ENCODE measurements around the gene XRCC3.
A peak's percentile ranks its signal among the peaks of the same experiment; 100 is the strongest.

Gene XRCC3

DNA sequence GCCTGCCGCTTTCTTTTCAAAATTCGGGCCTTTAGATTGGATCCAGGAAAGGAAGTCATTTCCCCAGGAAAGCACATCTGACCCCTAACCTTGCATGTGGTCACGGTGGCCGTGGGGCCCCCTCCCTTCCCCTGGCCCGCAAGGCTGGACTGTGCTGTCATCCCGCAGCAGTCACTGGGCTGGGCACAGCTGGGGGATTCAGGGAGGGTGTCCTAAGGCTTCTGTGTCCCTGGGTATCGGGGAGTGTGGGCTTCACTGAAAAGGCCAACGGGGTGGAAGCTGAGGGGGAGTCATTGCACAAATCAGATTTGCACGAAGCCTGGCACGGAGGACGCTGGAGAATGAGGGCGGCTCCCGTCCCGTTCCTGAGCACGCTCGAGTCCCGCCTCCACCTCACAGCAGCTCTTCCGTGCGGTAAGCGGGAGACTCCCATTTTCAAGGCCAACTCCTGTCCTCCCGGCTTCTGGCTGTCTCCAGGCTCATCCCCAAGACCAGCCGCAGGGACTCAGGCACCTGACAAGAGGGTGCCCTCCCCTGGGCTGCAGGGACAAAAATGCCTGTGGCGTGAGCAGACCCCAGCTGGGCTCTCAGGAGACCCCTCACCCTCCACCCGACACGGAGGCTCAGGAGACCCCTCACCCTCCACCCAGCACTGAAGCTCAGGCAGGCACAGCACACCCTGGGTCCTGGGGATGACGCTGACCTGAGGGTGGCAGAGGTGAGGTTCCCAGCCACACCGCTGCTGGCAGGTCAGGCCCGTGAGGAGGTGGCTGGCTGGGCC lies 9.6 kb downstream of the XRCC3 start:
- FAIRE-seq: no peak

DNA sequence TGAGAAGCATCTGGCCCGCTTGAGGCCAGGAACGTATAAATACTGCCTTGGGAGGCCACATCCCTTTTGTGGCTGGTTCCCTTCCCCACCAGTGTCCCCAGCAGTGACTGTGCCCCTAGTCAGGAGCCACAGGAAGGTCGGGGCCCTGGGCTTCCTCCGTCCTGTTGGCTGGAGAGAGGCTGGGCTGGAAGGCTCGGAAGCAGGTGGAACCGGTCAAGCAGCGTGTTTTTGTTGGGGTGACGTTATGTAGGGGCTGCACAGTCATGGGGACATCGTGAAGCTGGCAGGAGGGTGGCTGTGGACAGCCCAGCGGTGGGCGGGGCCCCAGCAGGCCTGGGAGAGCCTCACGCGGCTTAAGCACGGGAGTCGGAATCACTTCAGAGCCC lies 10.1 kb downstream of the XRCC3 start:
- no peak for FAIRE-seq

DNA sequence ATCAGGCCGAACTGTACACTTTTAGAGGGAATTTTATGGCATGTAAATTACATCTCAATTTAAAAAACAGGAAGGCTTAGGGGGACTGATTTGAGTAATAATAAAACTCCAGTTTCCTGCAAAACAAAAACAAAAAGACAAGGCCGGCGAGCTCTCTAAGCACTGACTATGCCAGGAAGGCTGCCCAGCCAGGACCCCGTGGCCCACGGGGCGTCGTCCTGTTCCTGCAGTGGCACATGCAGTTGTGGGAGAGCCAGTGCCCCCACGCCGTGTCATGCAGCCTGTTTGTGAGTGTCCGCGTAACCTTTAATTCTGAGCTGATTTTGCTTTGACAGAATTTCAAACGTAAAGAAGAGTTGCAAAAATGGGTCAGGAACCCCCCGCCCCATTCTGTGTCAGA lies 10.5 kb downstream of the XRCC3 start:
- FAIRE-seq: no peak

DNA sequence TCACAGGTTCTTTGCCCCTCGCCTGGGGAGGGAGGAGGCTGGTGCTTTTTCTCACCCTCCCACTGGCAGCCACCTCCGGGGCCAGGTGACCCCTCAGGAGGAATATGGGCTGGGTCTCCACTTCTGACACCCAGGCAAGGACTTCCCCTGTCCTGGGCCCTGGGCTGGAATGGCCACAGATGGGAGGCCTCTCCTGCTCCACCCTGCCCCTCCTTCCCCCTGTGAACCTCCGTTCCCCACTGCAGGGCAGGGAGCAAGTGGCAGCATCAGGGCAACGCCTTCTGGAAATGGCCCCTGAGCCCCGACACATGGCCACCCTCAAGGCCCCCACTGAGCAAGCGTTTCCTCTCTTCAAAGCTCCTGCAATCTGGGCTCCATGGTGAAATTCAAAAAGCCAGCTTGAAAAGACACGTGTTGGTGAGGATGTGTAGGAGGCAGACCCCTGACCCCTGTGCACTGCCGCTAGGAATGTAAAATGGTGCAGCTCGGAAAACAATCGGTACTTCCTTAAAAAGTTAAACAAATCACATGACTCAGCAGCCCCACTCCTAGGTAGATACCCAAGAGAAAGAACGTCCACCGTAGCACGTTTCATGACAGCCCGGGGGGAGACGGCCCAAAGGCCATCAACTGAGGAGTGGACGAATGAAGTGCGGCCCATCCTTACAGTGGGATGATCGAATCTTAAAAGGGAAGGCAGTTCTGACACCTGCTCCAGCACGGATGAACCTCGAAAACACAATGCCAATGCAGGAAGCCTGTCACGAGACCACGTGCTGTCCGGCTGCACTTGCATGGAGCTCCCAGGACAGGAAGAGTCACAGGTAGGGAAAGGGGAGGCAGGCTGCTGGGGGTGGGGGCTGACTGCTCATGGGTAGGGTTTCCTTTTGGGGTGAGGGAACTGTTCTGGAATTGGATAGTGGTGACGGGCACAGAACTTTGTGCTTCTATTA lies 11.5 kb downstream of the XRCC3 start:
- FAIRE-seq: no peak

DNA sequence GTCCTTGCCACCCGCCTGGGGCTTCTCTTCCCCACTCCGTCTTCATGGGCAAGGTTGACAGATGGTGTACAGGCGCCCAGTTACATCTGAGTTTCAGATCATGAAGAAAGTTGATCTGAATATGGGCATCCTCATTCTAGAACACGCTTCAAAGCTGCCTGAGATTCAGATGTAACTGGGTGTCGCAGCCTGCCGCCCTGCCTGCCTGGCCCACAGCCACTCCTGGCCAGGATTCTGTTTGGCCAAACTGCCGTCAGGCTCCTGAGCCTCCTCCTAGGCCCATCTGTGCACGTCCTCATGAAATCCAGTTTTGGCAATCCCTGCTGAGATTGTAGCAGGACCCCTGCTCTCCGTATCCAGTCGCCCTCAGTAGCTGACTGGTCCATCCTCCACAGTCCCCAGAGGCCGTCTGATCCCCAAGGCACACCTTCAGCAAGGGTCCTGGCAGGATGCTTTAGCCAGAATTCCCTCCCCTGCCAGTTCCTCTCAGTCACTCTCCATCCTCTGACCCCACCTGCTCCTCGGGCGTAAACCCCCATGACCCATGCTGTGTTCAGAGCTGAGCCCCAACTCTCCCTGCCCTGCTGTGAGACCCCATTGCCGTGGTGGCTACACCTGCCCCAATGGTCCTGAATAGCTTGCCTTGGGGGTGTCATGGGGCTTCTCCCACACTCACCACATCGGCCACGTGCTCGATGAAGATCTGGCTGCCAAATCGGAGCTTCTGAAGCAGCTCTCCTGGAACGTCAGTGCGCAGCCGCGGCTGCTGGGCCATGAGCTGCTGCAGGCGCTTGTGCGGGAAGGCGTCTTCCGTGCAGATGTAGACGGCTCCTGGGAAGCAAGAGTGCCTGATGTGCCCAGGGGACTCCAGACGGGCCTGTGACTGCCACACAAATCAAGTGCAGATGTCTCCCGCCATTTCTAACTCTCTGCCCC lies 12.5 kb downstream of the XRCC3 start:
- FAIRE-seq: no peak

DNA sequence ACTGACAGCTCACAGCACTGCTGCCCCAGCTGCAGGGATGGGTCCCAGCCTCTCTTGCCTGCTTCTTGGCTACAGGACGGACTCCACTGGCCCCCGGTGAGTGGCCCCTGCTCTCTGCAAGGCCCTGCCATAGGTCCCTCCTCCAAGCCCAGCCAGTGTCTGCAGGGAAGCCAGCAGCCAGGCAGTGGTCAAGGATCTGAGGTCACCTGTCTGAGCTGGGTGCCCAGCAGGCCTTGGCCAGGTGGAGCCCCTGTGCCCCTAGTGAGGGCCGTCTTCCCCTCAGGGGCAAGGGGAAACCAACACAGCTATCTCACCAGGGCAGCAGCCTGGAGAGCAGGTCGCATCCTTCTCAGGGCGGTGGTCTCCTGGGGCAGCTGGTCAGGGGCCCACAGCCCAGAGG lies 13.2 kb downstream of the XRCC3 start:
- no peak for FAIRE-seq

DNA sequence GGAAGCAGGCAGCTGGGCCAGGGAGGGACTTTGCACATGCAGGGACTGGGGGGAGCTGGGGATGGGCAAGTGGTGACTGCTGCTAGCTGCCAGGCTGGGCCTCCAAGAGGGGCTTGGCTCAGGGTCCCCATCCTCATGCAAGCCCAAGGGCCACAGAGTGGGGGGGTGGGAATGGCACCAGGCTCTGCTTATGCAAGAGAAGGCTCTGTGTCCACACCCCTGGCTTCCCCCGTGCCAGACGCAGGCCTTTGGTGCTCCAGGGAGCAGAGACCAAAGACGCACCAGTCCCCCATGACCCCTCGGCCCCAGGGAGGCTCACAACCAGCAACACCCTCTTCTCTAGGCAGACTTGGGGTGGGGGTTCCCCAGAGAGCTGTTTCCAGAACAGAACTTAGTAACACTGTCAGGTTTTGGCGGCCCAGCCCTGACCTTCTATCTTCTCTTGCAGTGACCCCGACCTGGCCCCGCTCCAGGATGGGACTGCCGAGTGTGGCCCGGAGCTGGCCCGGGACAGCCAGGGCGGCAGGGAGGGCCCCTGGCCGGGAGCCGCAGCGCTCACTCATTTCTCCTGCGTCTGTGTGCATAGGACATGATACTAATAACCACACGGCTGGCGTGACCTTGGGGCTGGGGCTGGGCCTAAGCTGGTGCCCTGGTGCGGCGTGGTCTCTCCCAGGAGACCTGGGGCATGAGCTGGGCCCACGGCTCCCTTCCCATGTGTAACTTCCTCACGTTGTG lies 14.3 kb downstream of the XRCC3 start:
- no peak for FAIRE-seq

DNA sequence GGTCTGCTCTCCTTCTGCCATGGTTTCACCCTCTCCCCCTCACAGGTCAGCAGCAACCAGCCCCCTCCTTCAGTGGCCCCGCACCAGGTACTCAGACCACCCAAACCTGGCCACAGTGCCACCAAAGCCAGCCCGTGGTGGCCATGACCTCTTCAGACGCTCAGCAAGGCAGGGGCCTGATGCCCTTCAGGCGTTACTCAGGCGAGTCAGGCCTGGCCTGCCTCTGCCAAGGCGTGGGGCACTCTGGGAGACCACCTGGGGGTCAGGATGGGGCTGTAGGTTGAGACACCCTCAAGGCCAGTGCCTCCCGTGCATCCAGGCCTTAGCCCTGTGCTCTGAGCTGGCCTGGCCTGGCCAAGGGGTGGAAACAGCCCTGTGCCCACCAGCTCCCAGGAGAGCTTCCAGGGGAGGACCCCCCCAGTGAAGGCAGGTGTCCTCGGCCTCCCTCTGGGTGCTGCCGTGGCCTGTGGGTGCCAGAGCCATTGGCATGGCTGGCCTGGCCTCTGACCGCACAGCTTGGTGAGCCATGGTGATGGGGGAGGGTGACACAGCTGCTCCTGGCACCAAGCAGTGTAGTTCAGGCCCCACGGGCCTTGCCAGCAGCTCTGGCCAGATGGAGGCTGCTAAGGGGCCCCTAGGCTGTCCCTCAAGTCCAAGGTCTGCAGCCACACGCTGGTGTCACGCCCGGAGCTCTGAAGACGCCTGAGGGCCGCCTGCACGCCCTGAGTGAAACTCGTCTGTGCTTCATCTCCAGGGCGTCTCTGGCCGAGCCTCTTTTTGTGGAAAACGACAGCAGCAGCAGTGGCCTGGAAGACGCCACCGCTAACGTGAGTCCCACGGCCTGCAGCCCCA lies 15.1 kb downstream of the XRCC3 start:
- no peak for FAIRE-seq

DNA sequence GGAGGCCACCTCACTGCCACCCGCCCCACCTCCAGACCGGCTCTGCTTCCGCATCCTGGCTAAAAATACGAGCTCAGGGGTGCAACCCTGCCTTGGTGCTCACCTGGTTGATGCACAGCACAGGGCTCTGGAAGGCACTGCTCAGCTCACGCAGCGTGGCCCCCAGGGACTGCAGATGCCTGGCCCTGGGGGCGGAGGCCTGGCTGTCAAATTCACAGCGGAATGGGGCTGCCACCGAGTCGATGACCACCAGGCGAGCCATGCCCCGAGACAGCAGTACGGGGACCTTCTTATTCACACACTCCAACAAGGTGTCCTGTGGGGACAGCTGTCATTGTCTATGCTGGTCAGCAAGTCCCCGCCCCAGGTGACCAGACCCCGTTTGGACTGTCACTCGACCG lies 16.0 kb downstream of the XRCC3 start:
- no peak for FAIRE-seq

DNA sequence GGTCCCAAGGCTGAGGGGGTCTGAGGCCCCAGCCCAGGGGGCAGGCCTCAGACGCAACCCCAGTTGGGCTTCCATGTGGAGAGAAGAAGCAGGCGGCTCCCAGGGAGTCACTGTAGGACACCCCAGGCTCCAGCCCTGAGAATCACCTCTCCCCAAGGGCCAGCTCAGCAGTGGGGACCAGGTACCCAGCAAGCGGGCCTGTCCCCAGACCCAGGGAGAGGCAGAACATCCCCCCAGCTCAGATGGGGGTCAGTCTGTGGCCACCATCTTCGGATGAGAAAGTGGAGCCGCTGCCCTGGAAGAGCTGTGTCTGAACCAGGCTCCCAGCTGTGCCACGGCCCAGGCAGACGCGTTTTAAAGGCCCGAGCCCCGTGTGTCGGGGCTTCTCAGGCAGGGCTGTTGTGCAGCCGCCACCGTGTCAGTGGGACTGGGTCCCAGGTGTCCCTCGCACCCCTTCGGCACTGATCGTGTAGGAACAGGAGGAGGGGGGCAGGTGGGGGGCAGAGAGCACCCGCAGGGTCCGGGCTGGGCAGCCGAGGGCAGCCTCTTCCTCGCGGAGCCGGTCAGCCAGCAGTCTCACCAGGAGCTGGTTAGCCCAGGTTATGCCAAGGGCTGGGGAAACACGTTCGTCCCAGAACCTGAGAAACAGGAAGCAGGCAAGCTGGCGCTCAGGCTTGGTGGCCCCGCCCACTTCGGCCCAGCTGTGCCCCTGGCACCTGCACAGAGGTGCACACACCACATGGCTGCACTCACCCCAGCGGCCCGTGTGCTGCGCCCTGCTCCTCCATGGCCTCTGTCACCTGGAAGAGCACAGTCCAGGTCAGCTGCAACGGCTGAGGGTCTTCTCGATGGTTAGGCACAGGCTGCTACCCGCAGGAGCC lies 16.6 kb downstream of the XRCC3 start:
- FAIRE-seq: no peak

DNA sequence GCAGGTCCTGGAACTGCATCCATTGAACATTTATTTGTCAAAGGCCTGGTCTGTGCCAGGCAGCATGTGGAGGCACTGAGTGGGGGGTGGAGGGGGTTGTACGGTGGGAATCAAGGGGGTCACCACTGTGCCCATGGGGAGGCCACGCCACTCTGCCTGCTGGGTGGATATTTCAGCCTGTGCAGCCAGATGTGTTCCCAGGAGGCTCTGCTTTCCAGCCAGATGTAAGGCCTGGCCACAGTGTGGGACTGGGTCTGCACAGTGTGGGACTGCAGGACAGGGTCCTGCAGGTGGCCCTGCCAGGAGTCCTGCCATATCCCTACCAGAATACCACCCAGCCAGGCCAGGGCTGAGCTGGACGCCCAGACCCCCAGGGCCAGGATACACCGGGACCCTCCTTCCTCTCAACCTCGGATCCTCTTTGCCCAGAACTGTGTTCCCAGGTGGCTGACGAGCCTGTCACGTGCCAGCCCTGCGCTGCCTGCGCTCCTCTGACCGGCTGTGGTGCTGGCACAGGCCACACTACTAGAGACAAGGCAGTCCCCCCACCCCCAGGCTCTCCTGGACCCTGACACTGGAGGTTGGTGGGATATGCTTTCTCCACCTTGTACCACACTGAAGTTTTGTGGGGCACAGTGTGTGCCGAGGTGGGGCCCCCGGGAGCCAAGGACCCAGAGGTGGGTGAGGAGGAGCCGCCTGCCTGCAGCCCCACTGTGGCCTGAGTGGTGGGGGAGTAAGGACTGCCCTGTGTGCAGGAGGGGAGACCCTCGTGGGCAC lies 17.5 kb downstream of the XRCC3 start:
- FAIRE-seq: no peak

DNA sequence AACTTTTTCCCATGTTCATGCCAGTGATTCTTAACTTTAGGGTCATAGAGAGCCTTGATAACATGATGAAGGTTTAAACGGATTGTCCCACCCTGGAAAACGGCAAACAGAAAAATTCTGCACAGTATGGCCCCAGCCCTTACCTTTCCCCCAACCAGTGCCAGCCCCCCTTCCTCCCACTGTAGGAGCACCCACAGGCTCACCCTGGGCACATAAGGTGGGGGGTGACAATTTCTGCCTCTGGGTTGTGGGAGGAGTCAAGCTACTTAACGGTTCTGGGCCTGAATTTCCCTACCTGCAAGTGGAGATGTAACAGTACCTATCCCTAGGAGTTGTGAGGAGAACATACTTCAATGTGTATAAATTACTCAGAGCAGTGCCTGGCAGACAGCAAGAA lies 18.0 kb downstream of the XRCC3 start:
- FAIRE-seq: no peak

DNA sequence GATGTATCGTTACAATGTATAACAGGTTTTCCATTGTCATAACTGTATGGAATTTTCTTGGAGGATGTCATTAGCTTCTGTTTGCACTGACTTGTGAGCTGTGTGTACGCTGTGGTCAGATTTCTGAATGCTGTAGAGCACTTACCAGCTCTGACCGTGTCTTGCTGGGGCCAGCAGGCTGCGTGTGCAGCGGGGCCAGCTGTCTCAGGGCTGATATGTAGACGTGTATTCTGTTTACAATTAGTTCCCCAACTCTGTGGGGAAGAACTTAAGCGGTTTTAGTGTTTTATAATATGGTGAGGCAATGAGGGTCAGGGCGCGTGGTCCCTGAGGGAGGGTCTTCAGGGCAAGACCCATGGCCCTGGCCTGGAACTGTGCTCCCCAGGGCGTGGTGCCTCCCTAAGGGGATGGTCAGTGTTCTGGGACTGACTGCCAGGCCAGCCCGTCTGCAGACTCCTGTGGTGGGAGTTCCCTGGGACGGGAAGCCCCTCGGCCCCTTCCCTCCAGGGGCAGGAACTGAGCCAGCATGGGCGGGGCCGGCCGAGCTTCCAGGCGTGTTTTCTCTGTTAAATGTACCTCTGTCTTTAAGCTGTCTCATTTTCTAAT lies 18.7 kb downstream of the XRCC3 start:
- FAIRE-seq: peak; percentile 6

DNA sequence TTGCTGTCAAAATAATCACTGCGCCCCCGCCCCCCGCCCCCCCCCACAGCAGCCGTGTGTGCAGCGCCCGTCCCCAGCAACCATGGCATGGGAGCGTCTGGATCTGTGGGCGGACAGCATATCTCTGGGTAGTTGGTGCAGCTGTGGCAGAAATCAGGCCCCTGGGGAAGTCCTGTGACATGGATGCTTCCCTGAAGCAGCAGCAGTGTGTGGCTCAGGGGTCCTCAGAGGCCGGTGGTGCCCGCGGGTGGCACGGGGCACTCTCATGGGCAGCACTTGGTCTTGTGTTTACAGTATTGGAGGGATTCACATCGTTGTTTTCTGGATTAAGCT lies 19.2 kb downstream of the XRCC3 start:
- no peak for FAIRE-seq

DNA sequence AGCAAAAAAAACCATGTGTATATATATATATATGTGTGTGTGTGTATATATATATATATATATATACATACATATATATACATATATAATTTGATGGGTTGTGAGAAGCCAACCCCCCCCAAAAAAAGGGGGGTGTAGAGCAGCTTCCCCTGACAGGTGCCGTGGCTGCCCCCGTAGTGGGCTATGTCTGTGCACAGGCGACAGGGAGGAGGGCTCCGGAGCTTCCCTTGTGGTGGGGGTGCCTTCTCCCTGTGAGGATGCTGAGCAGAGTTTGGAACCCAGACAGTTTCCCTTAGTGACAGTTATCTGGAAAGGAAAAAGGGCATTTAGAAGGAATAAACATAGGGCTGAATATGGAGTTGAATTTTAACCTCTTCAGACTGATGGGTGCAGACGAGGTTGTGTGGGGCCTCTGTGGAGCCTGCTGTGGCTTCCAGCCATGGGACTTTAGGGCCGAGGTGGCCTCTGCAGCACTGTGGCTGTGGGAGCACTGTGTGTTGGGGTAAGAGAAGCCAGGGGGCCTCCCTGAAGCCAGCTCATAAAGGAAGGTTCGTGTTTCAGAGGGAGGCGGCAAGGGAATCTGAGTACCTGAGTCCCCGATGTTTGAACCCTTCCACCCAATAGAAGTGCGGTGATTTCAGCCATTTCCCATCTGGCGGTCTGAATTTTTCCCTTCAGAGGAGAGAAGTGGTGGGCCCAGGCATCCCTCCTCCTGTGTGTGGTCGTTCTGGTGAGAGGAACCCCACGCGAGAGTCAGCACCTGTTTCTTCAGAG lies 19.8 kb downstream of the XRCC3 start:
- FAIRE-seq: no peak

DNA sequence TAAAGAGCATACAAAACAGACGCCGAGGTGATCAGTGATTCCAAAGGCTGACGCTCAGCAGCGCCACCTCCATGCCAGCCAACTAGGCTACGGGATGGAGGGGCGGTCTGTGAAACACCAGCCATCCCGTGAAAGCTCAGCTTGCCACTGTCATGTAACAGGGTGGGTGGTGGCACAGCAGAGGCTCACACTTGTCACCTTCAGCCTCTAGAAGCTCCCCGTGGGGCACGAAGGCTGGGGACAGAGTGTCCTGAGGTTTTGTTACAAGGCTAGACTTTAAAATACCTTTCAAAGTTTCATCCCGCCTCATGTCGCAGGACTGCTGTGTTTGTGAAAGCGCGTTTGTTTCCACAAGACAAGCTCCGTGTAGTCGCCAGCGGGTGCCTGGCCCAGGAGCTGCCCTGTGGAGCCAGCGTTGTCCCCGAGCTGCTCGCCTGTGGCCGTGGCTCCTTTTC lies 20.7 kb downstream of the XRCC3 start:
- FAIRE-seq: no peak

DNA sequence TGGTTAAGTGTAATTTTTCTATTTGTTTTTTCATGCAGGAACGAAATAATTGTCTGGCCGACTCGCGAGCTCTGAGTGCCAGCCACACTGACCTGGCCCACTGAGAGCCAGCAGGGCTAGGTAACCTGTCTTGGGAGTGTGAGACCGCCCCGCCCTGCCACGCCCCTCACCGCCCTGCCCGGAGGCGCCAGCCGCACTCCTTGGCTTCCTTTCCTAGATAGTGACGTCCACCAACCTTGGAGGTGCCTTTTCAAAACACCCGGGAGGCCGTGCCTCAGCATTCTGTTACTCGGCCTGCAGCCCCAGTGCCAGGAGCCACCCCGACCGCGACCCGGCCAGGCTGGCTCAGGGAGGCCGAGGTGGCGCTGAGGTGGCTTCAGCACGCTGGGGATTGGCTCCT lies 21.7 kb downstream of the XRCC3 start:
- FAIRE-seq: no peak

DNA sequence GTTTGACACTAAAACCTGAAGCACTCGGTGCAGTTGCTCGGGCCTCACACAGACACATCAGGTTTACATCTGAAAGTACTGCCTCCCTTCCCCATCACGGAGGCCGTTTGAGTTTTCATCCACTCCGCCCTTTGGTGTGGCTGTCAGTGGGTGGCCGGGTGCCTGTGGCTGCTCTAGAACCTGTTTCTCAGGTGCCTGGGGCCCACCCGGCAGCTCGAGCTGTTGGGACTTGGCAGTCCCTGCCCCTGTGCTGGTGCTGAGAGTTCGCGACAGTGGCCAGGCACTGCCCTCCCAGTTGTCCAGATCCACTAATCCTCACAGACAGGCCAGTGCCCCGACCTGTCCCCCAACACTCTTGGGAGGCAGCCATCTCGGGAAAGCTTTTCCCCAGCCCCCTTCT lies 22.4 kb downstream of the XRCC3 start:
- no peak for FAIRE-seq

Measured in G401.6 (cell line).